Esophagus (tissue), 2 donors: ENCODE results near the gene TAF6. TPM values are rescaled to one million over a fixed set of nuclear protein-coding genes. Genes with fewer than 3 reads are reported as not detected.
A peak's percentile ranks its signal among the peaks of the same experiment; 100 is the strongest.

Source experiments
- H3K27ac ChIP-seq, 2 donors: one replicate each; pipeline ENCODE4 v1.5.1; 2013; ENCODE audit warnings: low read depth in 2 of 2, mild to moderate bottlenecking in 2 of 2, inconsistent platforms in 1 of 2, low read length in 1 of 2, moderate library complexity in 1 of 2
- H3K27me3 ChIP-seq, 2 donors: one replicate each; pipeline ENCODE4 v1.6.1; 2013; ENCODE audit warnings: low read length in 2 of 2, control low read depth in 1 of 2, mild to moderate bottlenecking in 1 of 2; ENCODE audit not compliant: insufficient read depth in 2 of 2, control insufficient read depth in 1 of 2
- H3K36me3 ChIP-seq, 2 donors: one replicate each; pipeline ENCODE4 v1.6.1; 2013; ENCODE audit warnings: low read length in 1 of 2; ENCODE audit not compliant: control insufficient read depth in 2 of 2, insufficient read depth in 2 of 2
- H3K4me1 ChIP-seq, 2 donors: one replicate each; pipeline ENCODE4 v1.6.1; 2013; ENCODE audit warnings: low read length in 1 of 2; ENCODE audit not compliant: control insufficient read depth in 2 of 2, insufficient read depth in 2 of 2
- H3K4me3 ChIP-seq, 2 donors: one replicate each; pipeline ENCODE4 v1.5.1; 2013; ENCODE audit warnings: low read length in 2 of 2, mild to moderate bottlenecking in 2 of 2, low read depth in 1 of 2, moderate library complexity in 1 of 2
- H3K9me3 ChIP-seq, 2 donors: one replicate each; pipeline ENCODE4 v1.6.1; 2013; ENCODE audit warnings: mild to moderate bottlenecking in 2 of 2, low read depth in 1 of 2, low read length in 1 of 2, moderate library complexity in 1 of 2; ENCODE audit not compliant: control insufficient read depth in 2 of 2, insufficient read depth in 1 of 2
- WGBS, 2 donors: extraction: QIAGEN DNeasy Blood & Tissue Kit; methylation state at CpG; one replicate each; pipeline ENCODE4 v1.1.7; 2013; 5-methylcytosine and 5-hydroxymethylcytosine counted together
- polyA plus RNA-seq, 2 donors: library from polyadenylated mRNA; stranded (reverse); fragments of 200-250 nt; gene quantifications; one replicate each; pipeline ENCODE4 v1.2.3, GENCODE V29; 2013
- donor health status: healthy with polysubstance abuse.
- donor health status: Bipolar disorder and iron deficiency.

Gene TAF6
- polyA plus RNA-seq, 2 donors: 23.3 to 29.6 TPM

DNA sequence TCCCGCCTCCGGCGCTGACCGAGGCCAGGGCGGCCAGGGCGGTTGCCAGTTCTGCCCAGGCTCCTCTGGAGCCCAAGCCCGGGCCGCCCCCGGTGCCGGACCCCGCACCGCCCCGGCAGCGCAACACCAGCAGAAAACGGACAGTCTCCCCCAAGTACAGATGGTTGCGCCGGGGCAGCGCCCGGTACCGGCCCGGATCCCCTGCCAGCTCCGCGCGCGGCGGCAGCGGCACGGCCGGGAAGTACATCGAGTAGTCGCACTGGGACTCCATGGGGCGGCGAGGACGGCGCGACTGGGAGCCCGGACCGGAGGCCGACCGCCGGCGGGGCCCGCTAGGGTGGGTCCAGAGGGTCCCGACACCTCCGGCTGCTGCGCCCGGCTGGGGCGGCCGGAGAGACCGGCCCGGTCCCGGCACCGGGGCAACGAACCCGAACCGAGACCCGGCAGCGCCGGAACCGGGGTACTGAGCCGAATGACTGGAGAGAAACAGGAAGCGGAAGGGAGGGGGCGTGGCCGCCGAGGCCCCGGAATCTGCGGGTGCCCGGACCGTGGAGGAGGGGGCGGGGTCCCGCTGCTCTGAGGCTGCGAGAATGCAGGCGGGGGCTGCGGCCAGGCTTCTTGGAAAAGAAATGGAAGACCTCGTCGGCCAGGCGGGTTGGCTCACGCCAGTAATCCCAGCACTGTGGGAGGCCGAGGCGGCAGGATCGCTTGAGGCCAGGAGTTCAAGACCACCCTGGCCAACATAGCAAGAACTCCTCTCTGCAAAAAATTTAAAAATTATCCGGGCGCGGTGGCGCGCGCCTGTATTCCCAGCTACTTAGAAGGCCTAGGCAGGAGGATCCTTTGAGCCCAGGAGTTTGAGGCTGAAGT is 39.3 kb upstream of the TAF6 start, which contains the start of gene TRAPPC14:
TRAPPC14 (minus strand) TSS at position 495 of the 870 bp plus-strand sequence; CDS start at position 271, 224 bp downstream.
- Histone ChIP-seq H3K36me3 (peaks cover 13 to 28% of the 10 kb centered on the region in 2 donors), H3K27me3 (no peaks in the 10 kb centered on the region), H3K9me3 (no peaks in the 10 kb centered on the region), H3K27ac (peak within 1 kb of the TSS; percentile 67 to 75), H3K4me3 (peak within 1 kb of the TSS; percentile 80 to 82), H3K4me1 (peaks cover 4 to 12% of the 10 kb centered on the region in 2 donors)
- 0 to 1% methylated on average over 81 to 87 of the region's 87 CpGs for WGBS, 2 donors

GRCh38 chr7:100157334-100158228 is 38.4 kb upstream of the TAF6 start:
- peaks cover 4 to 12% of the 10 kb centered on the region in 2 donors for H3K4me1 ChIP-seq
- 17 to 20% methylated on average over 30 to 32 of the region's 32 CpGs for WGBS, 2 donors
- peak overlapping the region; percentile 67 to 75 for H3K27ac ChIP-seq
- H3K36me3 ChIP-seq: peaks cover 17 to 28% of the 10 kb centered on the region in 2 donors
- H3K9me3 ChIP-seq: no peaks in the 10 kb centered on the region
- H3K27me3 ChIP-seq: no peaks in the 10 kb centered on the region
- peak overlapping the region; percentile 80 to 82 for H3K4me3 ChIP-seq

DNA sequence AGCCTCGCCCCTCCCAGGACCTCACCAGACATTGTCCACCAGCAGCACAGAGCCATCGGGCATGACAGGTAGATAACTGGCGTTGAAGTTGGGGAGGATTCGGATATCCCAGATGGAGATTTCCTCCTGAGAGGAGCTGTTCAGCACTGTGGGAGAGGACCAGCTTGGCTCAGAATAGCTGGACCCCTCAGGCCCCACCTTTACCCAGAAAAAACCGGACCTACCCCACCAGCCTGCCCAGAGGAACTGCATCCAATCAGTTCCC is 37.8 kb upstream of the TAF6 start:
- Histone ChIP-seq H3K27ac (peak overlapping the region in 1 of 2 donors; percentile 34), H3K36me3 (peaks cover 17 to 30% of the 10 kb centered on the region in 2 donors), H3K9me3 (no peaks in the 10 kb centered on the region), H3K4me3 (peak overlapping the region in 1 of 2 donors; percentile 82), H3K27me3 (no peaks in the 10 kb centered on the region), H3K4me1 (peaks cover 4 to 12% of the 10 kb centered on the region in 2 donors)
- WGBS, 2 donors: 66 to 68% methylated on average over 5 of the region's 5 CpGs

DNA sequence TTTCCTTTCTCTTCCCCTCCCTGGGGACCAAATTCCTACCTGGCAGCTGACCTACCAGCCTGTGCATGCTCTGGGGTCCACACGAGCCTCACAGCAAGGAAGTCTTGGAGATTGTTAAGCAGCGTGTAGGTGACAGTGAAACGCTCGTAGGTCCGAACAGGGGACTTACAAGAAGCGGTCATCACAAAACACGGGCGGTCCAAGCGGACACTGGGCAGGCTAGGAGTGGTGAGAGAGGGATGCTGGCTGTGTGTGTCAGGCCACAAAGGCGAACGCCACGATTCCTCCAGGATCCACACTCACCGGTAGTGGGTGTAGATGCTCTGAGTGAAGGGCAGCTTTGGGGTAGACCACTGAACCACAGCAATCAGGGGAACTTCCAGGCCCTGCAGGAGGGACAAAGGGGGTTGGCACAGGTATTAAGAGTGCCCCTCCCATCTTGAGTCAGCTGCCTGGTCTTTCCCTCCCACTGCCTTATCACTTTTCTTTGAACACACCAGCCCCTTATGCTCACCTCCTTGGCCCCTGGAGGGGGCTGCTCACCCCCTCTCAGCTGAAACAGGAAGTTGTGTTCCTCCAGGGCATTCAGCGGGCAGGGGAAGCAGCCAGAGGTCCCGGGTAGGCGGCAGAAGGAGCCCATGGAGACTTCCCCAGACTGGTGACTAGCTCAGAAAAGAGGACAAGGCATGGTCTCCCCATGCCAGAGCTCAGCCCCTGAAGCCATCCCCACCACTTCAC is 37.3 kb upstream of the TAF6 start:
- no peak overlapping the region for H3K4me3 ChIP-seq
- H3K36me3 ChIP-seq: peaks cover 17 to 30% of the 10 kb centered on the region in 2 donors
- WGBS, 2 donors: 71 to 72% methylated on average over 16 of the region's 16 CpGs
- H3K27ac ChIP-seq: peak overlapping the region in 1 of 2 donors; percentile 34
- no peaks in the 10 kb centered on the region for H3K9me3 ChIP-seq
- H3K4me1 ChIP-seq: peaks cover 4 to 12% of the 10 kb centered on the region in 2 donors
- H3K27me3 ChIP-seq: no peaks in the 10 kb centered on the region

GRCh38 chr7:100155553-100156317 is 36.6 kb upstream of the TAF6 start:
- no peak overlapping the region for H3K4me3 ChIP-seq
- H3K4me1 ChIP-seq: peaks cover 4 to 12% of the 10 kb centered on the region in 2 donors
- no peaks in the 10 kb centered on the region for H3K9me3 ChIP-seq
- WGBS, 2 donors: 80 to 85% methylated on average over 20 of the region's 20 CpGs
- no peaks in the 10 kb centered on the region for H3K27me3 ChIP-seq
- H3K27ac ChIP-seq: no peak overlapping the region
- peaks cover 17 to 30% of the 10 kb centered on the region in 2 donors for H3K36me3 ChIP-seq

- Histone ChIP-seq H3K4me3 (no peak overlapping the region), H3K36me3 (peaks cover 17 to 30% of the 10 kb centered on the region in 2 donors), H3K9me3 (no peaks in the 10 kb centered on the region), H3K27me3 (no peaks in the 10 kb centered on the region), H3K27ac (peak overlapping the region in 1 of 2 donors; percentile 23), H3K4me1 (peaks cover 4 to 12% of the 10 kb centered on the region in 2 donors)
- 68 to 71% methylated on average over 28 to 30 of the region's 30 CpGs for WGBS, 2 donors
These were observed 35.7 kb upstream of the TAF6 start for GRCh38 chr7:100154651-100155491.

GRCh38 chr7:100153708-100154535 is 34.8 kb upstream of the TAF6 start:
- H3K4me1 ChIP-seq: peaks cover 6 to 10% of the 10 kb centered on the region in 2 donors
- H3K4me3 ChIP-seq: no peak overlapping the region
- H3K9me3 ChIP-seq: no peaks in the 10 kb centered on the region
- WGBS, 2 donors: 66 to 70% methylated on average over 16 of the region's 16 CpGs
- peaks cover 17 to 30% of the 10 kb centered on the region in 2 donors for H3K36me3 ChIP-seq
- H3K27me3 ChIP-seq: no peaks in the 10 kb centered on the region
- peak overlapping the region in 1 of 2 donors; percentile 61 for H3K27ac ChIP-seq
